Suprapubic skin (tissue), 4 donors: ENCODE measurements around the gene SRSF1. TPM values are rescaled to one million over a fixed set of nuclear protein-coding genes. Genes with fewer than 3 reads are reported as not detected.
A peak's percentile ranks its signal among the peaks of the same experiment; 100 is the strongest.

Source experiments
- DNase-seq, 2 donors: peaks; one replicate each; pipeline ENCODE4 v3.0.0-alpha.2; 2019; ENCODE audit warnings: low spot score in 2 of 2
- H3K27ac ChIP-seq: fragments of 200-600 bp; sonication (generic); one replicate; pipeline ENCODE4 v1.5.1; 2019
- H3K27me3 ChIP-seq: fragments of 200-600 bp; sonication (generic); one replicate; pipeline ENCODE4 v1.5.1; 2019
- H3K36me3 ChIP-seq: fragments of 200-600 bp; sonication (generic); one replicate; pipeline ENCODE4 v1.5.1; 2019
- H3K4me1 ChIP-seq: fragments of 200-600 bp; sonication (generic); one replicate; pipeline ENCODE4 v1.5.1; 2019
- H3K4me3 ChIP-seq: fragments of 200-600 bp; sonication (generic); one replicate; pipeline ENCODE4 v1.5.1; 2019; ENCODE audit warnings: mild to moderate bottlenecking
- H3K9me3 ChIP-seq: fragments of 200-600 bp; sonication (generic); one replicate; pipeline ENCODE4 v1.5.1; 2019
- EP300 ChIP-seq: sonication (generic); formaldehyde crosslinking; IDR thresholded peaks from one replicate; pipeline ENCODE4 v1.6.1; 2017; ENCODE audit warnings: antibody characterized with exemption
- POLR2A ChIP-seq, 2 donors: fragments of 450-650 bp; IDR thresholded peaks; one replicate each; pipeline ENCODE4 v1.6.1; 2017; ENCODE audit warnings: antibody characterized with exemption in 2 of 2, mild to moderate bottlenecking in 2 of 2, moderate library complexity in 2 of 2
- POLR2AphosphoS5 ChIP-seq, 3 donors: sonication (generic); formaldehyde crosslinking; IDR thresholded peaks; one replicate each; pipeline ENCODE4 v1.6.1; 2017; ENCODE audit warnings: antibody characterized with exemption in 3 of 3
- WGBS: methylation state at CpG from one replicate; pipeline ENCODE4 v1.1.5; 2018; 5-methylcytosine and 5-hydroxymethylcytosine counted together
- total RNA-seq, 4 donors: library from RNA; depleted of rRNA; stranded (reverse); fragments of >200 nt; gene quantifications; one replicate each; pipeline ENCODE4 v1.1.0, GENCODE V29; 2016
- TF ChIP-seq, protein P1 (sequence below), 2 donors: fragments of 200-600 bp in 1 of 2; fragments of 450-650 bp in 1 of 2; sonication (generic) in 1 of 2; IDR thresholded peaks; one replicate each; pipeline ENCODE4 v1.5.1; 2016 to 2019; ENCODE audit warnings: antibody characterized with exemption in 2 of 2, mild to moderate bottlenecking in 1 of 2, moderate library complexity in 1 of 2

The SRSF1 gene
- total RNA-seq, 4 donors from 2014 or later, result 108 to 172 (median 125) TPM

DNA sequence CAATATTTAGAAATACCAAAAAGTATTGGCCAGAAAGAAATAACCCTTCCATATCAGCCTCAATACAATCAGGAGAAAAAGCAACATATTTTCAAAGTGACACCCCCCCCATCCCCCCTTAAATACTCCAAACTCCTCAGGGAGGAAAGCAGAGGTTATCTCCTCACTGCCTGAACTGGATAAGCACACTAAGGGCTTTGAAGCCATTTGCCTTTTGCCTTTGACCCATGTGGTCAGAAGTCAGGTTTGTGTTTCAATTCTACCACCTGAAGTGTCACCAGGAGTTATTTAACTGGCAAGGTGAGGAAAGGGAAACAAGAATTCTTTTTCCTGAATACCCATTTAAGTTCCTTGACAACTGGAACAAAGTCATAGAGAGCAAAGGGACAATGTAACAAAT lies 15.5 kb downstream of the SRSF1 start:
- Histone ChIP-seq H3K4me3 (no peak overlapping the region), H3K36me3 (no peaks in the 10 kb centered on the region), H3K9me3 (no peaks in the 10 kb centered on the region), H3K27me3 (no peaks in the 10 kb centered on the region), H3K4me1 (peaks cover 36% of the 10 kb centered on the region), H3K27ac (no peak overlapping the region)
- no peak for DNase-seq
- no peak for TF ChIP-seq EP300
- no peak for TF ChIP-seq POLR2A (IDR thresholded peaks at IDR 0.05)
- no peak for TF ChIP-seq POLR2AphosphoS5 (IDR thresholded peaks at IDR 0.05)

DNA sequence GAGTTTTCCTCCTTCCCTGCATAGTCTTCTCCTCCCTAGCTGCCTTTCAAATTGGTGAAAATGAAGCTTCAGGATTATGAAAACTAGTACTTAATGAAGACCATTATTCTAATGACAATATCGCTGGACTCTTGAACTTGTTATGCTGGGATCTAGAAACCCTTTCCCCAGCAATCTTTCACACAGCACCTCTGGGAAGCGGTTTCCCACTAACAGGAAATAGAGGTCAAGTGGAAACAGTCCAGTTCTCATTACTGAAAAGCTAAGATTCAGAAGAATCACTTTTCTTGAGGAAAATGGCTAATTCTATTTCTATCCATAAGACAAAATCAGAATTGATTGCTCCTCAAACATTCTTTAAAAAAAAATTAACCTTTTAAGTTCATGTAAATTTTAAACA lies 17.0 kb downstream of the SRSF1 start:
- Histone ChIP-seq H3K4me3 (no peak overlapping the region), H3K9me3 (no peaks in the 10 kb centered on the region), H3K36me3 (no peaks in the 10 kb centered on the region), H3K4me1 (peaks cover 40% of the 10 kb centered on the region), H3K27me3 (no peaks in the 10 kb centered on the region), H3K27ac (no peak overlapping the region)
- DNase-seq, result no peak
- 73% methylated on average over 2 of the region's 2 CpGs for whole genome bisulfite sequencing
- TF ChIP-seq, protein P1, sequence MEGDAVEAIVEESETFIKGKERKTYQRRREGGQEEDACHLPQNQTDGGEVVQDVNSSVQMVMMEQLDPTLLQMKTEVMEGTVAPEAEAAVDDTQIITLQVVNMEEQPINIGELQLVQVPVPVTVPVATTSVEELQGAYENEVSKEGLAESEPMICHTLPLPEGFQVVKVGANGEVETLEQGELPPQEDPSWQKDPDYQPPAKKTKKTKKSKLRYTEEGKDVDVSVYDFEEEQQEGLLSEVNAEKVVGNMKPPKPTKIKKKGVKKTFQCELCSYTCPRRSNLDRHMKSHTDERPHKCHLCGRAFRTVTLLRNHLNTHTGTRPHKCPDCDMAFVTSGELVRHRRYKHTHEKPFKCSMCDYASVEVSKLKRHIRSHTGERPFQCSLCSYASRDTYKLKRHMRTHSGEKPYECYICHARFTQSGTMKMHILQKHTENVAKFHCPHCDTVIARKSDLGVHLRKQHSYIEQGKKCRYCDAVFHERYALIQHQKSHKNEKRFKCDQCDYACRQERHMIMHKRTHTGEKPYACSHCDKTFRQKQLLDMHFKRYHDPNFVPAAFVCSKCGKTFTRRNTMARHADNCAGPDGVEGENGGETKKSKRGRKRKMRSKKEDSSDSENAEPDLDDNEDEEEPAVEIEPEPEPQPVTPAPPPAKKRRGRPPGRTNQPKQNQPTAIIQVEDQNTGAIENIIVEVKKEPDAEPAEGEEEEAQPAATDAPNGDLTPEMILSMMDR (IDR thresholded peaks at IDR 0.05), result no peak
- TF ChIP-seq EP300, result no peak
- TF ChIP-seq POLR2A (IDR thresholded peaks at IDR 0.05), result no peak
- no peak for TF ChIP-seq POLR2AphosphoS5 (IDR thresholded peaks at IDR 0.05)

DNA sequence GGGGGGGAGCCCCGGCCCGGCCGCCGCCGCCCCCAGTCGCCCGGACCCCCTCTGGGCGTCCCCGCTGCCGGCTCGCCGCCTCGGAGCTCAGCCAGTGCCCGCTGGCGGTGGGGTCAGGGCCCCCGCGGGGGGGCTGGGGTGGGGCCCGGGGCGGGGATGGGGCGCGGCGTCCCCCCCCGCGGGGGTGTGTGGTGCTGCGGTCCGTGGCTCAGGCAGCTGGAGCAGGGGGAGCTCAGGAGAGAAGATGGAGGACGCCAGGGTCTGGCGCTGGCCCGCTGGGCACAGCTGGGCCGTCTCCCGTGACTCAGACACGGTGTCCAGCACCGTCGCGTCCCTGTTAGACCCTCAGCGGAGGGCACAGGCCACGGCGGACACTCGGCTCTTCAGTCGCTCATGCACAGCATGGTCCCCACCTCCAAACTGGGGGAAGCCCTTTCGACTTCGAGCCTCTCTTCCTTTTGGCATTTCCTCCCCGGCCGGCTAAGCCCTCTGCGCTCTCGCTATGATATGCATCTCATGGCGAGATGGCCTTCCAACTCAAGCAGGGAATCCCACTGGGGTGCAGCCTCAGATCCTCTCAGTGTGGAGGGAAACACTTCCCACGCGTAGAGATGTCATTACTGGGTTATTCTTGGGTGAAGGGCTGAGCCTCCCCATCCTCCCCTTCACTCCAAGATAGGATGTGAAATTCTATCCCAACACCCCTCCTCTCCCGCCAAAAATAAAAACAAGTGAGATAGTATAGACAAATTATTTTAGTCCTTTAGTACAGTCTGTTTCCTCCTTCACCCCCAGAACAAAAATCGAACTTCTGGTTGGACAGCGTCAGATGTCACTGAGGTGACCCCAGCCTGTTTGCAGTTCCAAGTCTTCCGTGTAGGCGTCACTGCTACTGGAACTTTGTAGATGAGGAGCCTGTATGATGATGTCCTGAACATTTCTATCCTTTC lies 18.5 kb downstream of the SRSF1 start:
- no peaks in the 10 kb centered on the region for H3K36me3 ChIP-seq
- peak; percentile 83 to 84 for DNase-seq
- TF ChIP-seq POLR2A (IDR thresholded peaks at IDR 0.05) (no peak), POLR2AphosphoS5 (IDR thresholded peaks at IDR 0.05) (no peak), EP300 (no peak)
- TF ChIP-seq, protein P1 (IDR thresholded peaks at IDR 0.05), result no peak
- peaks cover 49% of the 10 kb centered on the region for H3K4me1 ChIP-seq
- peak overlapping the region; percentile 94 for H3K4me3 ChIP-seq
- WGBS, result 3% methylated on average over 24 of the region's 54 CpGs
- peak overlapping the region; percentile 96 for H3K27ac ChIP-seq
- H3K27me3 ChIP-seq, result no peaks in the 10 kb centered on the region
- H3K9me3 ChIP-seq, result no peaks in the 10 kb centered on the region

DNA sequence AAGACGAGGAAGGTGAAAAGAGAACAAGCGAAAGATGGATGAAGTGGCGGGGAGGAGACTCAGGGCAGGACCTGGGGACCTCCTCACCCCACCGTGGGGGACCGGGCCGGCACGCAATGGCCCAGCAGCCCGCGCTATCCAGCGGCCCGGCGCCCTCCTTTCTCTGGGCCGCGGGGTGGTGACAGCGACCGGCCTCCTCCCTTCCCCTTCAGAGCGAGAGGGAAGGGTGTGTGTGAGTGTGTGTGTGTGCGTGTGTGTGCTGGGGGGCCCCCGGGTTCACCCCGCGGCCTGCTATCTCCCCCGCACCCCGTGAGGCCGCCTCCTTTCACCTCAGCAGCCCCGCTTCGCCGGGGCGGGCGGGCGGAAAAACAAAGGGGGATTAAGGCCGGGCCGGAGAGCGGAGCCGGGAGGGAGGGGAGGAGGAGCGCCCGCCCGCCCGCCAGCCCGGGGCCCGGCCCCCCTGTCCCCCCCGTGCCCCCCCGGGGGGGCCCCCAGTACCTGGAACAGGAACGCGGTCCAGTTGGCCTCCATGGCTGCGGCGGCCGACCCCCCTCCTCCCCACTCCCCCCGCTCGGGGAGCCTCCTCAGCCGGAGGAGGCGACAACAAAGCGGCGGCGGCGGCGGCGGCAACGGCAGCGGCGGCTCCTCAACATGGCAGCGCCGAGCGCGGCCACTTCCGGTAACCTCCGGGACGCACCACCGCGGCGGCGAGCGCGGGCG lies 19.3 kb downstream of the SRSF1 start, which contains the start of gene VEZF1:
Gene VEZF1 (minus strand): TSS at position 674 of the 720 bp plus-strand sequence. CDS start 143 bp downstream, at position 531.
- DNase-seq, result peak; percentile 84 to 92
- Histone ChIP-seq H3K27me3 (no peaks in the 10 kb centered on the region), H3K4me3 (peak within 1 kb of the TSS; percentile 94), H3K27ac (peak within 1 kb of the TSS; percentile 96), H3K9me3 (no peaks in the 10 kb centered on the region), H3K36me3 (peaks cover 3% of the 10 kb centered on the region), H3K4me1 (peaks cover 54% of the 10 kb centered on the region)
- TF ChIP-seq POLR2A (IDR thresholded peaks at IDR 0.05), result peak in 1 of 2 donors; percentile 21
- TF ChIP-seq, protein P1 (IDR thresholded peaks at IDR 0.05), result no peak
- WGBS, result 0% methylated on average over 43 of the region's 74 CpGs

DNA sequence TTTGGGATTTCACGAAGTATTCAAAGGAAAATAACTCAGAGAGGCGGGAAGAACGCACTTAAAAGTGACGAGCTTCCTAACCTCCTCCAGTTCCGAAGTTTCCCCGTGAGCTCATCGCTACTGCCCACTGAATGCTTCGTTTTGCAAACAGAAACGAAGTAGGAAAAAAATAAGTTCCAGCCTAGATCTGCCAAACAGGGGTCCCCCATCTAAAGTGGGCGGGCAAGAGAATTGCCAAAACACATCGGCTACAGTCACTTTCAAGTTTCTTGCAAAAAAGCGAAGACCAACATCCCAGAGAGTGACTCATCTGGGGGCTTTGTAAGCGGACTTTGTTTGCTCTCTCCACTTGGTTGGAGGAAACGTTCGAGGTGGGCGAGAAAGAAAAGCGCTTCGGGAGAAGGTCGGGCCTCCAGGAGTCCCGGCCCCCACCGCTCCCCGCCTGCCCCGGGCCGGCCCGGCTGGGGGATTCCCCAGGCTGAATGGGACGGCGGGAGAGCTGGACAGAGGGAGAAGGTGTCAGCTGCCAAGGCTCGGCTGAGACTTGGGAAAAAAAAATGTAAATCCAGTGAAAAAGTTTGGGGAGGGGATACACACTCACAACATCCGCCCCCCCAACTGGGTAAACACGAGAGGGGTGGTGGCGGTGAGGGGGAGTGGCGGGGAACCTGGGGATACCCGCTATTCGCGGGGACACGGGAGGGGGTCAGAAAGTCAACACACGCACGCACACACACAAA lies 20.0 kb downstream of the SRSF1 start:
- no peak for DNase-seq
- Histone ChIP-seq H3K36me3 (peaks cover 9% of the 10 kb centered on the region), H3K4me3 (peak overlapping the region; percentile 94), H3K9me3 (no peaks in the 10 kb centered on the region), H3K4me1 (peaks cover 62% of the 10 kb centered on the region), H3K27me3 (no peaks in the 10 kb centered on the region), H3K27ac (peak overlapping the region; percentile 96)
- WGBS, result under 1% methylated on average over 38 of the region's 38 CpGs
- TF ChIP-seq POLR2A (IDR thresholded peaks at IDR 0.05), result no peak
- TF ChIP-seq, protein P1 (IDR thresholded peaks at IDR 0.05), result no peak
- TF ChIP-seq EP300, result no peak
- TF ChIP-seq POLR2AphosphoS5 (IDR thresholded peaks at IDR 0.05), result no peak
